B cell (primary cell): ENCODE results near the gene IARS1. TPM values are rescaled to one million over a fixed set of nuclear protein-coding genes. Genes with fewer than 3 reads are reported as not detected.

Source experiments
- ATAC-seq: fragments of 200-7000 bp; cut with Tn5 transposase; one replicate; pipeline ENCODE4 v1.10.0; 2021; ENCODE audit warnings: low read depth, mild to moderate bottlenecking, moderate number of reproducible peaks, moderate library complexity
- CTCF ChIA-PET: fragments of 350-600 bp; sonication (Branson Sonifier 250); formaldehyde crosslinking; loops from one replicate; lab custom pipeline; 2021; ENCODE audit warnings: antibody characterized with exemption, inconsistent platforms; lab: Charles Lee
- POLR2A ChIA-PET: fragments of 350-600 bp; sonication (Branson Sonifier 250); formaldehyde crosslinking; loops from one replicate; lab custom pipeline; 2021; ENCODE audit warnings: antibody characterized with exemption; lab: Charles Lee
- DNase-seq: peaks from one replicate; pipeline ENCODE4 v3.0.0; 2013
- H2AFZ ChIP-seq: 2 replicates; pipeline ENCODE4 v1.6.1; 2012; ENCODE audit warnings: mild to moderate bottlenecking, low read depth, low read length; ENCODE audit not compliant: insufficient read depth, poor library complexity, severe bottlenecking
- H3K27ac ChIP-seq, 2 donors: 1 replicate in 1 of 2; 2 replicates in 1 of 2; pipeline ENCODE4 v1.5.1; 2012 to 2013; ENCODE audit warnings: low read length in 2 of 2, mild to moderate bottlenecking in 2 of 2, moderate library complexity in 1 of 2
- H3K27me3 ChIP-seq, 4 experiments: fragments of 200-600 bp in 1 of 4; sonication (generic) in 1 of 4; replicated peaks in 1 of 4; 1 replicate in 2 of 4; 2 replicates in 2 of 4; pipeline versions ENCODE4 v1.6.1 to v1.7.0; 2013 to 2016; ENCODE audit warnings: low read length in 3 of 4, mild to moderate bottlenecking in 2 of 4, mixed read lengths in 1 of 4, moderate library complexity in 1 of 4; ENCODE audit not compliant: insufficient read depth in 4 of 4, control insufficient read depth in 3 of 4; ENCODE audit errors: control extremely low read depth in 1 of 4
- H3K36me3 ChIP-seq, 2 experiments: replicated peaks in 1 of 2; 1 replicate in 1 of 2; 2 replicates in 1 of 2; pipeline versions ENCODE4 v1.6.1 to v1.7.1; 2013; ENCODE audit warnings: low read length in 1 of 2; ENCODE audit not compliant: insufficient read depth in 2 of 2, control insufficient read depth in 1 of 2; ENCODE audit errors: control extremely low read depth in 1 of 2, extremely low read depth in 1 of 2
- H3K4me1 ChIP-seq, 2 donors: fragments of 200-600 bp in 1 of 2; sonication (generic) in 1 of 2; 1 replicate in 1 of 2; 2 replicates in 1 of 2; pipeline versions ENCODE4 v1.5.1 to v1.6.1; 2013 to 2017; ENCODE audit warnings: low read length in 2 of 2; ENCODE audit not compliant: control insufficient read depth in 2 of 2, insufficient read depth in 2 of 2
- H3K4me2 ChIP-seq: replicated peaks from 2 replicates; pipeline ENCODE3; 2012; ENCODE audit warnings: mild to moderate bottlenecking, low read depth, low read length; ENCODE audit not compliant: poor library complexity, severe bottlenecking
- H3K4me3 ChIP-seq, 5 experiments: fragments of 200-600 bp in 1 of 5; sonication (generic) in 1 of 5; 1 replicate in 3 of 5; 2 replicates in 2 of 5; pipeline versions ENCODE4 v1.5.1 to v1.7.0; 2011 to 2016; ENCODE audit warnings: low read length in 4 of 5, mild to moderate bottlenecking in 4 of 5, low read depth in 2 of 5, control low read depth in 1 of 5, moderate library complexity in 1 of 5; ENCODE audit not compliant: insufficient read depth in 1 of 5; ENCODE audit errors: control extremely low read depth in 1 of 5, extremely low read depth in 1 of 5
- H3K79me2 ChIP-seq: fragments of 200-600 bp; sonication (generic); one replicate; pipeline ENCODE4 v1.6.0; 2016; ENCODE audit warnings: low read length; ENCODE audit not compliant: control insufficient read depth, insufficient read depth
- H3K9ac ChIP-seq: fragments of 200-600 bp; sonication (generic); 2 replicates; pipeline ENCODE4 v1.6.1; 2017; ENCODE audit warnings: mild to moderate bottlenecking, low read length, moderate library complexity
- H3K9me3 ChIP-seq, 3 donors: one replicate each; pipeline versions ENCODE4 v1.6.1 to v1.7.1; 2013; ENCODE audit warnings: low read length in 2 of 3; ENCODE audit not compliant: control insufficient read depth in 2 of 3, insufficient read depth in 1 of 3; ENCODE audit errors: control extremely low read depth in 1 of 3
- H4K20me1 ChIP-seq: 2 replicates; pipeline ENCODE4 v1.6.0; 2012; ENCODE audit warnings: mild to moderate bottlenecking, low read length; ENCODE audit not compliant: insufficient read depth, control insufficient read depth, poor library complexity, severe bottlenecking
- H3K27ac Mint-ChIP-seq: one replicate; pipeline ENCODE4 v1.8.0; 2021; ENCODE audit warnings: mixed read lengths
- H3K27me3 Mint-ChIP-seq: one replicate; pipeline ENCODE4 v1.8.0; 2021; ENCODE audit warnings: mixed read lengths
- H3K4me1 Mint-ChIP-seq: one replicate; pipeline ENCODE4 v1.8.0; 2021; ENCODE audit warnings: mixed read lengths
- H3K4me3 Mint-ChIP-seq: one replicate; pipeline ENCODE4 v1.8.0; 2021; ENCODE audit warnings: mixed read lengths
- H3K9me3 Mint-ChIP-seq: one replicate; pipeline ENCODE4 v1.8.0; 2022; ENCODE audit warnings: mixed read lengths; ENCODE audit not compliant: insufficient read depth
- EZH2 ChIP-seq: IDR thresholded peaks from 2 replicates; pipeline ENCODE4 v1.6.1; 2012; ENCODE audit warnings: borderline replicate concordance, low read depth, mild to moderate bottlenecking, moderate library complexity, low read length; ENCODE audit not compliant: insufficient read depth, poor library complexity, severe bottlenecking
- WGBS: methylation state at CpG from one replicate; pipeline ENCODE4 v1.1.5; 2013; ENCODE audit warnings: missing lambda C conversion rate; ENCODE audit not compliant: insufficient coverage; 5-methylcytosine and 5-hydroxymethylcytosine counted together
- intact Hi-C: fragments of 100-400 bp; cut with micrococcal nuclease; formaldehyde crosslinking; loops from one replicate; pipeline ENCODE4 v1.10.0; 2022
- polyA plus RNA-seq: library from polyadenylated mRNA; depleted of rRNA; stranded (reverse); fragments of >200 nt; gene quantifications from 2 replicates; pipeline ENCODE4 v1.2.3, GENCODE V29; 2012
- total RNA-seq, 2 donors: library from RNA; stranded (reverse); fragments of 120-200 nt in 1 of 2; gene quantifications; 1 replicate in 1 of 2; 2 replicates in 1 of 2; pipeline versions ENCODE4 v1.2.3 to v1.2.4, GENCODE V29; 2013 to 2022
- TF ChIP-seq, protein P1 (sequence below): fragments of 200-600 bp; IDR thresholded peaks from one replicate; pipeline ENCODE4 v1.8.0; 2022; ENCODE audit warnings: antibody characterized with exemption, mild to moderate bottlenecking

IARS1 gene
- total and polyA plus RNA-seq, 2 donors (not counting 1 experiment from before 2014, with no cell fraction given), result 31.6 to 82.8 TPM

DNA sequence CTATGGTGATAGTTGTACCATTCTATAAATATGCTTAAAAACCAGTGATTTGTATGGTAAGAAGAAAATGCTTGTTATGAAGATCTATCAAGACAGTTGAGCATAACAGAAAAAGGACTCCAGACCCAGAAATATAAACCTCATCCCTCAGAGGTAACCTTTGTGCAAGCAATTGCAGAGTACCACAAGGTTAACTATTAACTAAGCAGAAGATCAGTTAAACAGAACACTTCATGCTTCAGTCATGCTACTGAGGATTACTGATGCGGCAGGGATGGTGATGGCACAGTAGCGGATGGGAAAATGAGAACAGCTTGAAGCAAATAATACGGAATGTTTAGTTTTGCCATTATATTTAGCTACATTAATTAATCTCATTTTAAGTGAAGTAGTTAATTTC is 45.5 kb downstream of the IARS1 start:
- no peaks in the 10 kb centered on the region for H4K20me1 ChIP-seq
- no peaks in the 10 kb centered on the region for H3K4me1 ChIP-seq
- no peak overlapping the region for H2AFZ ChIP-seq
- no peaks in the 10 kb centered on the region for H3K27me3 Mint-ChIP-seq
- H3K27me3 ChIP-seq, result no peaks in the 10 kb centered on the region
- ChIA-PET CTCF (no interaction called here), POLR2A (no interaction called here)
- intact Hi-C loops, result no loop called here
- no peaks in the 10 kb centered on the region for H3K79me2 ChIP-seq
- no peak for TF ChIP-seq EZH2
- TF ChIP-seq, protein P1, sequence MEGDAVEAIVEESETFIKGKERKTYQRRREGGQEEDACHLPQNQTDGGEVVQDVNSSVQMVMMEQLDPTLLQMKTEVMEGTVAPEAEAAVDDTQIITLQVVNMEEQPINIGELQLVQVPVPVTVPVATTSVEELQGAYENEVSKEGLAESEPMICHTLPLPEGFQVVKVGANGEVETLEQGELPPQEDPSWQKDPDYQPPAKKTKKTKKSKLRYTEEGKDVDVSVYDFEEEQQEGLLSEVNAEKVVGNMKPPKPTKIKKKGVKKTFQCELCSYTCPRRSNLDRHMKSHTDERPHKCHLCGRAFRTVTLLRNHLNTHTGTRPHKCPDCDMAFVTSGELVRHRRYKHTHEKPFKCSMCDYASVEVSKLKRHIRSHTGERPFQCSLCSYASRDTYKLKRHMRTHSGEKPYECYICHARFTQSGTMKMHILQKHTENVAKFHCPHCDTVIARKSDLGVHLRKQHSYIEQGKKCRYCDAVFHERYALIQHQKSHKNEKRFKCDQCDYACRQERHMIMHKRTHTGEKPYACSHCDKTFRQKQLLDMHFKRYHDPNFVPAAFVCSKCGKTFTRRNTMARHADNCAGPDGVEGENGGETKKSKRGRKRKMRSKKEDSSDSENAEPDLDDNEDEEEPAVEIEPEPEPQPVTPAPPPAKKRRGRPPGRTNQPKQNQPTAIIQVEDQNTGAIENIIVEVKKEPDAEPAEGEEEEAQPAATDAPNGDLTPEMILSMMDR, result no peak
- DNase-seq (no peak), ATAC-seq (no peak)
- no peak overlapping the region for H3K4me3 Mint-ChIP-seq
- no peak overlapping the region for H3K9ac ChIP-seq
- peaks cover 2 to 90% of the 10 kb centered on the region in 2 experiments for H3K36me3 ChIP-seq
- H3K9me3 Mint-ChIP-seq, result no peaks in the 10 kb centered on the region
- no peak overlapping the region for H3K4me3 ChIP-seq
- no peak overlapping the region for H3K27ac ChIP-seq
- no peak overlapping the region for H3K4me2 ChIP-seq
- H3K27ac Mint-ChIP-seq, result no peak overlapping the region
- H3K4me1 Mint-ChIP-seq, result no peaks in the 10 kb centered on the region
- no peaks in the 10 kb centered on the region for H3K9me3 ChIP-seq
- WGBS, result no CpG with 5 or more reads among the region's 3 CpGs

DNA sequence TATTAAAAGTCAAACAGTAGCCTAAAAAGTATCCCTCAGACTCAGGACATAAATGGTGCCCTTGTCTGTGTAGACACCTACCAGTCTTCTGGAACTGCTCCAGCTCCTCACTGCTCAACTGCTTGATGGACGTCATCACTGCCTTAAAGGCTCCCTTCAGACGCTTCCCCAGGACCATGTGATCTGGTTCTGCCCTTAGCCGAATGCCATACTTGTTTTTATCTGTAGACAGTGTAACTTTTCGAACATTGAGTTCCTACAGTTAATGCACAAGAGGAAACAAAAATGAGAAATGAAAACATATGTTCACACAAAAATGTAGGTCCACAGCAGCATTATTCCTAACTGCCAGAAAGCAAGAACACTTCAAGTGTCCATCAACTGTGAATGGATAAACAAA is 46.2 kb downstream of the IARS1 start:
- H3K79me2 ChIP-seq, result no peaks in the 10 kb centered on the region
- ChIA-PET POLR2A (no interaction called here), CTCF (no interaction called here)
- no peak overlapping the region for H3K4me2 ChIP-seq
- H3K27ac ChIP-seq, result no peak overlapping the region
- WGBS, result 100% methylated on average over 4 of the region's 4 CpGs
- no peak overlapping the region for H2AFZ ChIP-seq
- DNase-seq (no peak), ATAC-seq (no peak)
- H3K9me3 Mint-ChIP-seq, result no peaks in the 10 kb centered on the region
- no peaks in the 10 kb centered on the region for H3K27me3 ChIP-seq
- TF ChIP-seq, protein P1, result no peak
- no peak for TF ChIP-seq EZH2
- no peak overlapping the region for H3K9ac ChIP-seq
- H4K20me1 ChIP-seq, result no peaks in the 10 kb centered on the region
- H3K4me1 Mint-ChIP-seq, result no peaks in the 10 kb centered on the region
- no peaks in the 10 kb centered on the region for H3K4me1 ChIP-seq
- H3K4me3 Mint-ChIP-seq, result no peak overlapping the region
- H3K27me3 Mint-ChIP-seq, result no peaks in the 10 kb centered on the region
- H3K36me3 ChIP-seq, result peaks cover 4 to 93% of the 10 kb centered on the region in 2 experiments
- no peak overlapping the region for H3K4me3 ChIP-seq
- intact Hi-C loops, result no loop called here
- no peak overlapping the region for H3K27ac Mint-ChIP-seq
- H3K9me3 ChIP-seq, result no peaks in the 10 kb centered on the region
